ENCODE results near the gene EEF1AKMT4.

EEF1AKMT4 gene

DNA sequence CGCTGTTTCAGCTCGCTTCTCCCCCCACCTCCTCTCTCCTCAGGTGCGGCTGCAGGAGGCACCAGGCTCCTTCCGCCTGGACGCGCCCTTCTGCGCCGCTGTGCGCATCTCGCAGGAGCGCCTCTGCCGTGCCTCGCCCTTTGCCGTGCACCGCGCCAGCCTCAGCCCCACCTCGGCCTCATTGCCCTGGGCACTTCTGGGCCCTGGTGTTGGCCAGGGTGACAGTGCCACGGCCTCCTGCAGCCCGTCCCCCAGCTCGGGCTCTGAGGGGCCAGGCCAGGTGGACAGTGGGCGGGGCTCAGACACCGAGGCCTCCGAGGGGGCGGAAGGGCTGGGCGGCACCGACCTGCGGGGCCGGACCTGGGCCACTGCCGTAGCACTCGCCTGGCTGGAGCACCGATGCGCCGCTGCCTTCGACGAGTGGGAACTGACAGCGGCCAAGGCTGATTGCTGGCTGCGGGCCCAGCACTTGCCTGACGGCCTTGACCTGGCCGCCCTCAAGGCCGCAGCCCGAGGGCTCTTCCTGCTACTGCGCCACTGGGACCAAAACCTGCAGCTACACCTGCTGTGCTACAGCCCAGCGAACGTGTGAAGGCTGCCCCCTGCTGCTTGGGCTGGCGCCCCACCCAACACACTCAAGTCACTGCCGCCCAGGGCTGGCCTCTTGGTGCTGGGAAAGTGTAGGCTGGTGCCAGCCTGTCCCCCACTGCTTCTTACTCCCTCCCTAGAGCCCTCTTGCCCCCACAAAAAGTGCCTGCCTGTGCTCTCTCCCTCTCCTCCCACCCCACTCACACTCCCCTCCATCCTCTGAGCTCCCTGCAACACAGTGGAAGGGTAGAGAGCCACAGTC is 7.8 kb upstream of the EEF1AKMT4 start:
- TF ChIP-seq, protein P1, sequence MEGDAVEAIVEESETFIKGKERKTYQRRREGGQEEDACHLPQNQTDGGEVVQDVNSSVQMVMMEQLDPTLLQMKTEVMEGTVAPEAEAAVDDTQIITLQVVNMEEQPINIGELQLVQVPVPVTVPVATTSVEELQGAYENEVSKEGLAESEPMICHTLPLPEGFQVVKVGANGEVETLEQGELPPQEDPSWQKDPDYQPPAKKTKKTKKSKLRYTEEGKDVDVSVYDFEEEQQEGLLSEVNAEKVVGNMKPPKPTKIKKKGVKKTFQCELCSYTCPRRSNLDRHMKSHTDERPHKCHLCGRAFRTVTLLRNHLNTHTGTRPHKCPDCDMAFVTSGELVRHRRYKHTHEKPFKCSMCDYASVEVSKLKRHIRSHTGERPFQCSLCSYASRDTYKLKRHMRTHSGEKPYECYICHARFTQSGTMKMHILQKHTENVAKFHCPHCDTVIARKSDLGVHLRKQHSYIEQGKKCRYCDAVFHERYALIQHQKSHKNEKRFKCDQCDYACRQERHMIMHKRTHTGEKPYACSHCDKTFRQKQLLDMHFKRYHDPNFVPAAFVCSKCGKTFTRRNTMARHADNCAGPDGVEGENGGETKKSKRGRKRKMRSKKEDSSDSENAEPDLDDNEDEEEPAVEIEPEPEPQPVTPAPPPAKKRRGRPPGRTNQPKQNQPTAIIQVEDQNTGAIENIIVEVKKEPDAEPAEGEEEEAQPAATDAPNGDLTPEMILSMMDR (IDR thresholded peaks at IDR 0.05): peak; percentile 79

DNA sequence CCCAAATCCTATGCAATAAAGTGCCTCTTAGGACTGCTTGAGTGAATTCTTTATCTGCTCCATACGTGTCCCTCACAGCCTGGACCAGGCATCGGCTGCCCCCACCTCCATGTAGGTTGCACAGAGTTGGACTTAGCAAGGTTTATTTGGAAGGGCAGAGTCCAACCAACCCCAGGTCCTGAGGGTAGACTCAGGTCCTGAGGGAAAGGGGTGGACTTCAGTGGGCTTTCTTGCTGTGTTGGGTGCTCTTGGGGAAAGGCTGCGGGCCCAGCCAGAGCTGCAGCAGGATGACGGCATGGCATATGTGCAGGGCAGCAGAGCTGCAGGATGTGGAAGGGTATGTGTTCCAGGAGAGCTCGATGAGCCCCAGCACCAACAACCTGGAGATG is 7.2 kb upstream of the EEF1AKMT4 start:
- TF ChIP-seq, protein P1 (IDR thresholded peaks at IDR 0.05): no peak

DNA sequence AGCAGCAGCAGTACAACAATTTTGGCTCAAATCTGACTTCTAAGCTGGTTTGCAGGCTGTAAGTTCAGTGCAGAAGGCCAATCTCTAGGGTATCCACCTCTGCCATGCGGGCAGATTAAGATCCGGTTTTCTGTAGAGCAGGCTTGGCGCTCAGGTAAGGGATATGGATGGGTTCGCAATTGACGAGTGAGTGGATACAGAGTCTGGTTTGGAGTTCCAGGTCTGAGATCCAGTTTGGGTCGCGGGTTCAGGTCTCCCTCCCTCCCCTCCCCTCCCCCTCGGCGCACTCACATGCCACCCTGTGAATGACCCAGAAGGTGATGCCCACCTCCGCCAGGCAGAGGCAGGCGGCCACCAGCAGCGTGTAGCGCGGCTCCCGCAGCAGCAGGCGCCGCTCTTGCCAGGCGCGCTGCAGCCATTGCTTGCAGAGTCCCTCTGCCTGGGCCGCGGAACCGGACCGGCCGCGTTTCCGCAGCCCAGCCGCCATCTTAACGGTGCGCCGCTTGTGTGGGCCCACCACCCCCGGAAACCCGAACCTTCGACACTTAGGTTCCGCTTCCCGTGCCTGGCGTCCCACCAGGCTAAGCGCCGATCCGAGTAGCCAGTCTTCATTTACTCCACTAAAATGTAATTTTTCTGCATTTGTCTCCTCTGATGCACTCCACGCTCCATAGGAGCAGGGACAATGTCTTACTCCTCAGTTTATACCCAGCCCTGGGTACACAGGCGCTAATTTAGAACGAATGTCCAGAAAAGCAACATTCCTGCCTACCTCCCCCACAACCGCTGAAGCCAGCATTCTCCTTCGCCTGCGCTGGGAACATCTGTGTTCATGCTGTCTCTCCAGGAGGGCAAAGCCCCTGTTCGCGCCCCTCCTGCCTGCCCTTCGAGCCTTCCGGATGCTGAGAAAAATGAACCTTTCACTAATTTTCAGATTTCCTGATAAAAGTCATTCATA is 739 bp upstream of the EEF1AKMT4 start, which contains the start of gene ALG3:
Gene ALG3 (minus strand): TSS at position 509 of the 958 bp plus-strand sequence. CDS start 22 bp downstream, at position 487.
- TF ChIP-seq, protein P1 (IDR thresholded peaks at IDR 0.05): no peak

DNA sequence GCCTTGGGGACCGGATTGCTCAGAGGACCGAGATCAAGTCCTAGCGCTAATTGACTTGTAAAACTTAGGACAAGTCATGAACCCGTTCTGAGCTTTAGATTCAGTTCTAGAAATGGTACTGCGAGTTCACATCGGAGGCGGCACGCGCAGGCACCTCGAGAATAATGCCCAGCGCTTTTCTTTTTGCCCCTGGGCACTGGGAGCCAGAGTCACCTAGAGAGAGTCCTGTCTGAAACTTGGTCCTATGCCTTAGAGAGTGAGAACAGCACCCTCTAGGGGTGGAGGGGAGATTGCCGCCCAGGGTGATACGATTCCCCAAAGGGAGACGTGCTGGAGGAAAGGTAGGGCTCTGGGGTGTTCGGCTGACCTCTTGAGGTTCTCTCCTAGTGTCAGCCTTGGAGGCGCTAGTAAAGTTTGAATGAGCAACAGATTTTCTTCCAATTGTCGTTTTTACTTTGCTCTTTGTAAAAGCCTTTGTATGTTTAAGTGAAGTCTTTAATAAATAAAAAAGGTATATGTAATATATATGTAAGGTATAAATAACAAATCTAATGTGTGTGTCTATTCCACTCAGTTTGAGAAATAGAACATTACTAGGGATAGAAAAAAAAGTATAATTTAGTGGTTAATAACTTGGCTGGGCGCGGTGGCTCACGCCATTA is 826 bp downstream of the EEF1AKMT4 start:
- TF ChIP-seq, protein P1 (IDR thresholded peaks at IDR 0.05): peak; percentile 94

DNA sequence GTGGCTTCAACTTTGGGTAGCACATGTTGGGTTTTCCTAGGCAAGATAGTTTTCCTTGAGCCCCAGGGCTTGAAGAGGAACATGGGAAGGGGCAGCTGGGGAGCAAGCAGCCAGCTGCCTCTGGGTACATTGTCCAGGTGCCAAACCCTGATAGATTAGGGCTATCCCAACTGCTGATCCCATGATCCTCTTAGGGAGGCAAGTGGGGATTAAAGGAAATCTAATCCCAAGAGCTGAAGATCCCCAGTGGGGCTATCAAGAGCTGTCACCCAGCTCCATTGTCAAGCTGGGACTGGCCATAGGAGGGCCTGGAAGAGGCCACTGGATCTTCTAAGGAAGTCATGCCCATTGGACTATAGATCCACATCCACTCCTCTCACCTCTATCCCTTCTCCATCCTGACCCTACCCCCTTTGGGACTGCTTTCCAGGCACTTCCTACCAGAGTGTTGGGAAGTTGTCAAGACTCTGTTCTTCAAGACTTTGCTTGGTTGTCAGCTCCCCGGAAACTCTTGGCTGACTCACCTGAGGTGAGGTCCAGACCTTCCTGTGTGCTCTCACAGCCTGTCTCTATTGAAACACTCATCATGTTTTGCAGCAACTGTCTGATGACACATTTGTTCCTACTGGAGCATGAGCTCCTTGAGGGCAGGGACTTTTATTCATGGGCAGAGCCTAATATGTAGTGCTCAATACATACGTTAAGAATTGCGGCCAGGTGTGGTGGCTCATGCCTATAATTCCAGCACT is 6.0 kb downstream of the EEF1AKMT4 start:
- TF ChIP-seq, protein P1 (IDR thresholded peaks at IDR 0.05): no peak

DNA sequence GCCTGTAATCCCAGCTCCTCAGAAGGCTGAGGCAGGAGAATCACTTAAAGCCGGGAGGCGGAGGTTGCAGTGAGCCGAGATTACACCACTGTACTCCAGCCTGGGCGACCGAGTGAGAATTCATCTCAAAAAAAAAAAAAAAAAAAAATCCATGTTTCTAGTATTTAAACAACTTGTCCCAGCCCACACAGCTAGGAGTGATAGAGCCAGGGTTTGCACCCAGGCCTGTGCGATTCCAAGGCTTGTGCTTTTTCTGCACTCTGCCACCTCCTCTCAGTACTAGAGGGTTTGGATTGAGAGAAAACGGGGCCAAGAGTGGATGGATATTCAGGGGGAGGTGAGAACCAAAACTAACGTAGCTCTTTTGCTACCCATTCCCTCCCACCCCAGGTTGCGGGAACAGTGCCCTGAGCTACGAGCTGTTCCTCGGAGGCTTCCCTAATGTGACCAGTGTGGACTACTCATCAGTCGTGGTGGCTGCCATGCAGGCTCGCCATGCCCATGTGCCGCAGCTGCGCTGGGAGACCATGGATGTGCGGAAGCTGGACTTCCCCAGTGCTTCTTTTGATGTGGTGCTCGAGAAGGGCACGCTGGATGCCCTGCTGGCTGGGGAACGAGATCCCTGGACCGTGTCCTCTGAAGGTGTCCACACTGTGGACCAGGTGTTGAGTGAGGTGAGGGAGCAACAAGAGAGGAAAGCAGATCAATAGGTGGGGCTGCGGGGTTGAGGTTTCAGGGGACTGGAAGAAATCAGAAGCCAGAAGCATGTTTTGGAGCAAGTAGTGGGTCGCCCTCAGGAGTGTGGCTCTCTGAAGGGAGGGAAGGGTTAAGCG is 7.8 kb downstream of the EEF1AKMT4 start:
- TF ChIP-seq, protein P1 (IDR thresholded peaks at IDR 0.05): no peak
